Prostate gland (tissue), 2 donors: ENCODE results near the gene SMYD1.

Experiments
- CTCF ChIP-seq, 4 experiments: fragments of 200-600 bp in 2 of 4; fragments of 450-650 bp in 2 of 4; sonication (generic) in 2 of 4; IDR thresholded peaks; 1 replicate in 3 of 4; 2 replicates in 1 of 4; pipeline ENCODE4 v1.5.1; 2016 to 2019; ENCODE audit warnings: antibody characterized with exemption in 4 of 4, mild to moderate bottlenecking in 2 of 4, moderate library complexity in 2 of 4
- POLR2A ChIP-seq: fragments of 450-650 bp; IDR thresholded peaks from one replicate; pipeline ENCODE4 v1.6.1; 2016; ENCODE audit warnings: antibody characterized with exemption, mild to moderate bottlenecking
- POLR2AphosphoS5 ChIP-seq: sonication (generic); formaldehyde crosslinking; IDR thresholded peaks from one replicate; pipeline ENCODE4 v1.6.1; 2017; ENCODE audit warnings: antibody characterized with exemption

- TF ChIP-seq CTCF (IDR thresholded peaks at IDR 0.05) (no peak), POLR2A (no peak), POLR2AphosphoS5 (no peak)
Measured at GRCh38 chr2:88148929-88149438, 81.4 kb downstream of the SMYD1 start.
